ENCODE results near the gene AKAP1.

AKAP1 gene

GRCh38 chr17:57106107-57106835 lies 21.2 kb downstream of the AKAP1 start:
- peak; percentile 81 for DNase-seq

- no peak for DNase-seq
These were observed 21.9 kb downstream of the AKAP1 start for GRCh38 chr17:57106836-57107497.

GRCh38 chr17:57107498-57108101 lies 22.6 kb downstream of the AKAP1 start:
- DNase-seq, result no peak

GRCh38 chr17:57108671-57109392 lies 23.8 kb downstream of the AKAP1 start:
- peak; percentile 61 for DNase-seq

GRCh38 chr17:57109393-57110151 lies 24.5 kb downstream of the AKAP1 start:
- DNase-seq, result peak; percentile 53

GRCh38 chr17:57110152-57110542 lies 25.1 kb downstream of the AKAP1 start:
- no peak for DNase-seq

GRCh38 chr17:57110579-57111325 lies 25.7 kb downstream of the AKAP1 start:
- DNase-seq, result no peak

- DNase-seq, result no peak
These were observed 26.3 kb downstream of the AKAP1 start for GRCh38 chr17:57111386-57111785.

- DNase-seq, result no peak
These were observed 28.0 kb downstream of the AKAP1 start for GRCh38 chr17:57113011-57113410.

- no peak for DNase-seq
These were observed 28.6 kb downstream of the AKAP1 start for GRCh38 chr17:57113656-57114055.

- DNase-seq, result no peak
These were observed 29.1 kb downstream of the AKAP1 start for GRCh38 chr17:57114085-57114673.

GRCh38 chr17:57115377-57115776 lies 30.3 kb downstream of the AKAP1 start:
- no peak for DNase-seq

- no peak for DNase-seq
These were observed 30.9 kb downstream of the AKAP1 start for GRCh38 chr17:57115916-57116315.

GRCh38 chr17:57117798-57118197 lies 32.8 kb downstream of the AKAP1 start:
- no peak for DNase-seq

GRCh38 chr17:57120814-57121213 lies 35.8 kb downstream of the AKAP1 start:
- no peak for DNase-seq

- no peak for DNase-seq
These were observed 36.4 kb downstream of the AKAP1 start for GRCh38 chr17:57121308-57122042.

- no peak for DNase-seq
These were observed 39.0 kb downstream of the AKAP1 start for GRCh38 chr17:57124053-57124452.

- DNase-seq, result no peak
These were observed 40.4 kb downstream of the AKAP1 start for GRCh38 chr17:57125406-57125805.

GRCh38 chr17:57125866-57126265 lies 40.8 kb downstream of the AKAP1 start:
- no peak for DNase-seq

GRCh38 chr17:57130708-57131461 lies 45.8 kb downstream of the AKAP1 start:
- peak; percentile 21 for DNase-seq
